ENCODE results near the gene ELL. TPM values are rescaled to one million over a fixed set of nuclear protein-coding genes. Genes with fewer than 3 reads are reported as not detected.

Gene ELL
- total and polyA plus RNA-seq, 9 of the 15 experiments (the other 6 are each of a cell fraction or from before 2014, with no cell fraction given): 0.24 to 22.5 (median 4.1) TPM

DNA sequence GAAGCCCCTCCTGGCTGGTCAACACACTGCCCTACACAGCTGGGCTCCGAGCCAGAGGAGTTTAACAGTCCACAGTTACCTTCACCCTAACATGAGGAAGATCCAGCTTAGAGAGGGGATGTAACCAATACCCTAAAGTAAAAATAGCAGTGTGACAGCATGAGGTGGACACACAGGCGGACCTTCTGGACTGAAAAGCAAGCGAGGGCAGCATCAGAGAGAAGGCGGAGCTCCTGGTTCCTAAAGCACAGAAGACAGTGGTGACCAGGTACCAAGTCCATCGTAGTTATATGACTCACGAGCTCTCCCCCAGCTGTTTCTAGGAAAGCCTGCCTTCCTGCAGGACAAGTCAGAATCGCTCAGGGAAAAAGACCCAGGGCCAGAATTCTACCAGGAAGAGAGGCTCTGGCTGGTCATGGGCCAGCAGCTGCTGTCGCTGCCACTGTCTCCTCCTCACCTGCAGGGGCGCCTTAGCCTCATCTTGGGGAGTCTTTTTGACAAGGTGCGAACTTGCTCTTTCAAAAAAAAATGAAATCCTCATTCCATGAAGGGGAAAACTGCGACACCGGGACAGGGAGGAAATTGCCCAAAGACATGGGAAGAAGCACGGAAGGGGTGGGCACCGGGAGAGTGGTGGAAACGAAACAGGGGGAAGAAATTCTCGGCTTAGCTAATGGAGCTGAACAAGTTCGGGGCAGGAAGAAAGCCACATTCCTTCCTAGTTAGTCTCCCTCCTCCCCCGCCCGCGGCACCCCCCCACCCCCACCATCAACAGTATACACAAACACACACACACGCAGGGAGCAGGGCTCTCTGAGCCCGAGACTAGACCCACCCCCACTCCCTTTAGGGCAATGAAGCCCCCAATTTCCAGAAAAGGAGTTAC lies 1.7 kb downstream of the ELL start (continued):
- no peak for TF ChIP-seq CREB5 (CRISPR knock-in tag; IDR thresholded peaks at IDR 0.05)
- TF ChIP-seq ZNF444 (CRISPR knock-in tag; IDR thresholded peaks at IDR 0.05): no peak
- TF ChIP-seq, protein P1, sequence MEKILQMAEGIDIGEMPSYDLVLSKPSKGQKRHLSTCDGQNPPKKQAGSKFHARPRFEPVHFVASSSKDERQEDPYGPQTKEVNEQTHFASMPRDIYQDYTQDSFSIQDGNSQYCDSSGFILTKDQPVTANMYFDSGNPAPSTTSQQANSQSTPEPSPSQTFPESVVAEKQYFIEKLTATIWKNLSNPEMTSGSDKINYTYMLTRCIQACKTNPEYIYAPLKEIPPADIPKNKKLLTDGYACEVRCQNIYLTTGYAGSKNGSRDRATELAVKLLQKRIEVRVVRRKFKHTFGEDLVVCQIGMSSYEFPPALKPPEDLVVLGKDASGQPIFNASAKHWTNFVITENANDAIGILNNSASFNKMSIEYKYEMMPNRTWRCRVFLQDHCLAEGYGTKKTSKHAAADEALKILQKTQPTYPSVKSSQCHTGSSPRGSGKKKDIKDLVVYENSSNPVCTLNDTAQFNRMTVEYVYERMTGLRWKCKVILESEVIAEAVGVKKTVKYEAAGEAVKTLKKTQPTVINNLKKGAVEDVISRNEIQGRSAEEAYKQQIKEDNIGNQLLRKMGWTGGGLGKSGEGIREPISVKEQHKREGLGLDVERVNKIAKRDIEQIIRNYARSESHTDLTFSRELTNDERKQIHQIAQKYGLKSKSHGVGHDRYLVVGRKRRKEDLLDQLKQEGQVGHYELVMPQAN (IDR thresholded peaks at IDR 0.05; ENCODE audit: borderline replicate concordance): peak; percentile 62
- TF ChIP-seq SNRNP70 (optimal IDR thresholded peaks at IDR 0.05; ENCODE audit: low read depth, low read length): no peak
- TF ChIP-seq STAG1 (CRISPR knock-in tag; IDR thresholded peaks at IDR 0.05; ENCODE audit: borderline replicate concordance): 0 out of 2 replicates have a peak, but pooled peaks have one; percentile 17
- TF ChIP-seq, protein P2, sequence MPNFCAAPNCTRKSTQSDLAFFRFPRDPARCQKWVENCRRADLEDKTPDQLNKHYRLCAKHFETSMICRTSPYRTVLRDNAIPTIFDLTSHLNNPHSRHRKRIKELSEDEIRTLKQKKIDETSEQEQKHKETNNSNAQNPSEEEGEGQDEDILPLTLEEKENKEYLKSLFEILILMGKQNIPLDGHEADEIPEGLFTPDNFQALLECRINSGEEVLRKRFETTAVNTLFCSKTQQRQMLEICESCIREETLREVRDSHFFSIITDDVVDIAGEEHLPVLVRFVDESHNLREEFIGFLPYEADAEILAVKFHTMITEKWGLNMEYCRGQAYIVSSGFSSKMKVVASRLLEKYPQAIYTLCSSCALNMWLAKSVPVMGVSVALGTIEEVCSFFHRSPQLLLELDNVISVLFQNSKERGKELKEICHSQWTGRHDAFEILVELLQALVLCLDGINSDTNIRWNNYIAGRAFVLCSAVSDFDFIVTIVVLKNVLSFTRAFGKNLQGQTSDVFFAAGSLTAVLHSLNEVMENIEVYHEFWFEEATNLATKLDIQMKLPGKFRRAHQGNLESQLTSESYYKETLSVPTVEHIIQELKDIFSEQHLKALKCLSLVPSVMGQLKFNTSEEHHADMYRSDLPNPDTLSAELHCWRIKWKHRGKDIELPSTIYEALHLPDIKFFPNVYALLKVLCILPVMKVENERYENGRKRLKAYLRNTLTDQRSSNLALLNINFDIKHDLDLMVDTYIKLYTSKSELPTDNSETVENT (CRISPR knock-in tag; IDR thresholded peaks at IDR 0.05): no peak
- TF ChIP-seq TRIM24 (IDR thresholded peaks at IDR 0.05): no peak
- TF ChIP-seq ZEB2 (IDR thresholded peaks at IDR 0.05): 0 out of 2 replicates have a peak, but pooled peaks have one; percentile 26
- TF ChIP-seq, protein P3, sequence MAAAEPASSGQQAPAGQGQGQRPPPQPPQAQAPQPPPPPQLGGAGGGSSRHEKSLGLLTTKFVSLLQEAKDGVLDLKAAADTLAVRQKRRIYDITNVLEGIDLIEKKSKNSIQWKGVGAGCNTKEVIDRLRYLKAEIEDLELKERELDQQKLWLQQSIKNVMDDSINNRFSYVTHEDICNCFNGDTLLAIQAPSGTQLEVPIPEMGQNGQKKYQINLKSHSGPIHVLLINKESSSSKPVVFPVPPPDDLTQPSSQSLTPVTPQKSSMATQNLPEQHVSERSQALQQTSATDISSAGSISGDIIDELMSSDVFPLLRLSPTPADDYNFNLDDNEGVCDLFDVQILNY (CRISPR knock-in tag; IDR thresholded peaks at IDR 0.05): no peak
- TF ChIP-seq ZC3H8 (IDR thresholded peaks at IDR 0.05): no peak
- TF ChIP-seq ZNF347 (CRISPR knock-in tag; IDR thresholded peaks at IDR 0.05; ENCODE audit: low read depth): no peak
- peak; percentile 46 for TF ChIP-seq BRD9 (IDR thresholded peaks at IDR 0.05; ENCODE audit: low read depth, partially characterized antibody)
- 0 out of 2 replicates have a peak, but pooled peaks have one; percentile 44 for TF ChIP-seq CTBP1 (IDR thresholded peaks at IDR 0.05; ENCODE audit: borderline replicate concordance)
- TF ChIP-seq POLR2AphosphoS5 (IDR thresholded peaks at IDR 0.05; ENCODE audit: control insufficient read depth, insufficient read depth, low read depth, low read length): no peak
- TF ChIP-seq SMARCA4 (IDR thresholded peaks at IDR 0.05): 0 out of 2 replicates have a peak, but pooled peaks have one; percentile 63
- 0 out of 2 replicates have a peak, but pooled peaks have one; percentile 12 for TF ChIP-seq TOE1 (IDR thresholded peaks at IDR 0.05; ENCODE audit: borderline replicate concordance)
- TF ChIP-seq TOE1 (CRISPR knock-in tag; IDR thresholded peaks at IDR 0.05; ENCODE audit: borderline replicate concordance, low read depth): no peak
- TF ChIP-seq ZNF707 (CRISPR knock-in tag; conservative IDR thresholded peaks at IDR 0.05): no peak
- TF ChIP-seq NFIX (CRISPR knock-in tag; IDR thresholded peaks at IDR 0.05; ENCODE audit: low read depth): no peak
- TF ChIP-seq ATF7 (IDR thresholded peaks at IDR 0.05): peak; percentile 33; the same call in 1 of the 2 replicates
- no peak for TF ChIP-seq PHB2 (IDR thresholded peaks at IDR 0.05; ENCODE audit: low read depth)
- no peak for TF ChIP-seq GATA2 (CRISPR knock-in tag; IDR thresholded peaks at IDR 0.05)
- no peak for TF ChIP-seq HLTF (IDR thresholded peaks at IDR 0.05)
- TF ChIP-seq ELF1 (tag; IDR thresholded peaks at IDR 0.05): peak; percentile 62; the same call in 1 of the 2 replicates
